Colonic mucosa (tissue), 4 donors: Measurements from ENCODE around the gene MTERF4. TPM values are rescaled to one million over a fixed set of nuclear protein-coding genes. Genes with fewer than 3 reads are reported as not detected.
A peak's percentile ranks its signal among the peaks of the same experiment; 100 is the strongest.

Experiments used
- DNase-seq: peaks from one replicate; pipeline ENCODE4 v3.0.0-alpha.2; 2020
- H3K27ac ChIP-seq: fragments of 200-600 bp; one replicate; pipeline ENCODE4 v1.8.0; 2021
- H3K27me3 ChIP-seq: fragments of 200-600 bp; one replicate; pipeline ENCODE4 v1.8.0; 2021
- H3K36me3 ChIP-seq: fragments of 200-600 bp; one replicate; pipeline ENCODE4 v1.8.0; 2021
- H3K4me1 ChIP-seq: fragments of 200-600 bp; one replicate; pipeline ENCODE4 v1.8.0; 2021; ENCODE audit warnings: mild to moderate bottlenecking
- H3K4me3 ChIP-seq: fragments of 200-600 bp; one replicate; pipeline ENCODE4 v1.8.0; 2021
- H3K9ac ChIP-seq, 2 donors: one replicate each; pipeline ENCODE4 v1.7.0; 2013; ENCODE audit warnings: control low read depth in 2 of 2, low read depth in 2 of 2, low read length in 2 of 2
- H3K9me3 ChIP-seq: fragments of 200-600 bp; one replicate; pipeline ENCODE4 v1.8.0; 2021
- CTCF ChIP-seq: fragments of 200-600 bp; IDR thresholded peaks from one replicate; pipeline ENCODE4 v1.8.0; 2022; ENCODE audit warnings: antibody characterized with exemption, mild to moderate bottlenecking
- intact Hi-C: fragments of 100-400 bp; cut with DNase I; formaldehyde crosslinking; loops from one replicate; pipeline ENCODE4 v1.14.1; 2022
- total RNA-seq, 2 donors: library from RNA; stranded (reverse); fragmentation: NEBNext Ultra II Directional in 1 of 2; extraction: Animal tissue kit (Norgen Biotek cat#: 25700) in 1 of 2; gene quantifications; one replicate each; pipeline ENCODE4 v1.2.1, GENCODE V29; 2021
- donor health status: healthy.
- donor health status: DM: no; HTN: no; CAD: no.
- donor health status: DM: no; HTN: no; CAD: no.

The MTERF4 gene
- total RNA-seq, 2 donors from 2014 or later = 20.2 to 25.5 TPM

GRCh38 chr2:241067501-241068135 is 34.5 kb downstream of the MTERF4 start:
- no peak overlapping the region for H3K27ac ChIP-seq
- H3K36me3 ChIP-seq = no peaks in the 10 kb centered on the region

GRCh38 chr2:241066893-241067341 is 35.2 kb downstream of the MTERF4 start:
- Histone ChIP-seq H3K4me1 (no peaks in the 10 kb centered on the region), H3K4me3 (no peak overlapping the region), H3K27ac (no peak overlapping the region), H3K9ac (no peak overlapping the region), H3K27me3 (no peaks in the 10 kb centered on the region), H3K9me3 (no peaks in the 10 kb centered on the region), H3K36me3 (no peaks in the 10 kb centered on the region)
- intact Hi-C loops = no loop called here
- no peak for TF ChIP-seq CTCF
- DNase-seq = no peak

More at GRCh38 chr2:241067501-241068135, 34.5 kb downstream of the MTERF4 start:
- no peaks in the 10 kb centered on the region for H3K4me1 ChIP-seq
- no peak for TF ChIP-seq CTCF
- H3K4me3 ChIP-seq = no peak overlapping the region
- H3K9ac ChIP-seq = no peak overlapping the region
- intact Hi-C loops = no loop called here
- no peaks in the 10 kb centered on the region for H3K27me3 ChIP-seq
- no peaks in the 10 kb centered on the region for H3K9me3 ChIP-seq
- DNase-seq = no peak

- H3K4me1 ChIP-seq = no peaks in the 10 kb centered on the region
- no peaks in the 10 kb centered on the region for H3K9me3 ChIP-seq
- intact Hi-C loops = no loop called here
- TF ChIP-seq CTCF = no peak
- H3K9ac ChIP-seq = no peak overlapping the region
- no peak overlapping the region for H3K27ac ChIP-seq
- no peak overlapping the region for H3K4me3 ChIP-seq
- H3K27me3 ChIP-seq = no peaks in the 10 kb centered on the region
- peak; percentile 11 for DNase-seq
- H3K36me3 ChIP-seq = no peaks in the 10 kb centered on the region
Measured at GRCh38 chr2:241066171-241066892, 35.8 kb downstream of the MTERF4 start.

- no peak overlapping the region for H3K27ac ChIP-seq
- H3K9me3 ChIP-seq = no peaks in the 10 kb centered on the region
- peak; percentile 17 for DNase-seq
- no peaks in the 10 kb centered on the region for H3K4me1 ChIP-seq
- no peaks in the 10 kb centered on the region for H3K27me3 ChIP-seq
- no peaks in the 10 kb centered on the region for H3K36me3 ChIP-seq
- no peak overlapping the region for H3K4me3 ChIP-seq
- no peak overlapping the region for H3K9ac ChIP-seq
- intact Hi-C loops = no loop called here
- TF ChIP-seq CTCF = no peak
Measured at GRCh38 chr2:241065355-241065803, 36.7 kb downstream of the MTERF4 start.

- no peaks in the 10 kb centered on the region for H3K9me3 ChIP-seq
- H3K9ac ChIP-seq = no peak overlapping the region
- no peak for DNase-seq
- no peaks in the 10 kb centered on the region for H3K27me3 ChIP-seq
- TF ChIP-seq CTCF = no peak
- H3K4me1 ChIP-seq = no peaks in the 10 kb centered on the region
- H3K27ac ChIP-seq = no peak overlapping the region
- H3K36me3 ChIP-seq = no peaks in the 10 kb centered on the region
- intact Hi-C loops = no loop called here
- no peak overlapping the region for H3K4me3 ChIP-seq
Measured at GRCh38 chr2:241064802-241065354, 37.2 kb downstream of the MTERF4 start.
